GM23338 (cell line): ENCODE measurements around the gene NF1. TPM values are rescaled to one million over a fixed set of nuclear protein-coding genes. Genes with fewer than 3 reads are reported as not detected.

ENCODE experiments used
- ATAC-seq: fragments of 200-7000 bp; cut with Tn5 transposase; 3 replicates; pipeline ENCODE4 v1.9.1; 2020
- DNase-seq: peaks from one replicate; pipeline ENCODE4 v3.0.0-alpha.2; 2015; ENCODE audit warnings: low spot score
- H2AFZ ChIP-seq: fragments of 200-600 bp; sonication (generic); 2 replicates; pipeline ENCODE4 v1.8.0; 2016; ENCODE audit warnings: antibody characterized with exemption, mild to moderate bottlenecking, moderate library complexity
- H3F3A ChIP-seq: fragments of 200-600 bp; sonication (generic); replicated peaks from 2 replicates; pipeline ENCODE4 v1.8.0; 2017; ENCODE audit warnings: antibody characterized with exemption, mixed run types, low read depth
- H3K27ac ChIP-seq: fragments of 200-600 bp; sonication (generic); 2 replicates; pipeline ENCODE4 v1.6.1; 2016; ENCODE audit warnings: low read depth
- H3K27me3 ChIP-seq: fragments of 200-600 bp; sonication (generic); 2 replicates; pipeline ENCODE4 v1.8.0; 2016; ENCODE audit warnings: mild to moderate bottlenecking, mixed run types, moderate library complexity; ENCODE audit not compliant: insufficient read depth
- H3K36me3 ChIP-seq: fragments of 200-600 bp; sonication (generic); 2 replicates; pipeline ENCODE4 v1.8.0; 2016; ENCODE audit warnings: mild to moderate bottlenecking; ENCODE audit not compliant: insufficient read depth
- H3K4me1 ChIP-seq: fragments of 200-600 bp; sonication (generic); 2 replicates; pipeline ENCODE4 v1.8.0; 2016; ENCODE audit warnings: mild to moderate bottlenecking, moderate library complexity; ENCODE audit not compliant: insufficient read depth
- H3K4me2 ChIP-seq: fragments of 200-600 bp; sonication (generic); 2 replicates; pipeline ENCODE4 v1.7.1; 2017; ENCODE audit warnings: mixed run types
- H3K4me3 ChIP-seq: fragments of 200-600 bp; sonication (generic); 2 replicates; pipeline ENCODE4 v1.6.1; 2016; ENCODE audit warnings: mixed run types
- H3K79me2 ChIP-seq: fragments of 200-600 bp; sonication (generic); replicated peaks from 2 replicates; pipeline ENCODE4 v1.8.0; 2017; ENCODE audit warnings: mild to moderate bottlenecking; ENCODE audit not compliant: insufficient read depth
- H3K9me2 ChIP-seq: fragments of 200-600 bp; sonication (generic); 2 replicates; pipeline ENCODE4 v1.8.0; 2017; ENCODE audit not compliant: insufficient read depth
- H4K20me1 ChIP-seq: fragments of 200-600 bp; sonication (generic); replicated peaks from 2 replicates; pipeline ENCODE4 v1.8.0; 2017; ENCODE audit warnings: mild to moderate bottlenecking; ENCODE audit not compliant: insufficient read depth
- H3K27ac Mint-ChIP-seq: 2 replicates; pipeline ENCODE4 v1.8.0; 2020; ENCODE audit warnings: inconsistent platforms, mild to moderate bottlenecking, moderate library complexity, mixed read lengths
- H3K27me3 Mint-ChIP-seq: 3 replicates; pipeline ENCODE4 v1.8.0; 2022; ENCODE audit warnings: low read depth, mild to moderate bottlenecking, moderate library complexity, mixed read lengths, inconsistent platforms; ENCODE audit not compliant: insufficient read depth, poor library complexity
- H3K36me3 Mint-ChIP-seq: 3 replicates; pipeline ENCODE4 v1.8.0; 2021; ENCODE audit warnings: low read depth, mild to moderate bottlenecking, inconsistent platforms, moderate library complexity, mixed read lengths
- H3K4me1 Mint-ChIP-seq: 3 replicates; pipeline ENCODE4 v1.8.0; 2020; ENCODE audit warnings: mild to moderate bottlenecking, inconsistent platforms, mixed read lengths
- H3K4me3 Mint-ChIP-seq: 3 replicates; pipeline ENCODE4 v1.8.0; 2021; ENCODE audit warnings: moderate library complexity, mild to moderate bottlenecking, inconsistent platforms, mixed read lengths
- H3K9me3 Mint-ChIP-seq: 3 replicates; pipeline ENCODE4 v1.8.0; 2020; ENCODE audit warnings: moderate library complexity, mild to moderate bottlenecking, inconsistent platforms, mixed read lengths
- CREB1 ChIP-seq: fragments of 250-450 bp; sonication (Bioruptor Pico); IDR thresholded peaks from 2 replicates; pipeline ENCODE4 v1.5.0; 2020; ENCODE audit warnings: low read depth, mild to moderate bottlenecking, moderate library complexity
- EZH2 ChIP-seq: fragments of 200-600 bp; sonication (generic); IDR thresholded peaks from one replicate; pipeline ENCODE4 v1.8.0; 2017; ENCODE audit warnings: antibody characterized with exemption, mild to moderate bottlenecking, low read depth; ENCODE audit not compliant: unreplicated experiment
- EZH2phosphoT487 ChIP-seq: fragments of 200-600 bp; sonication (generic); IDR thresholded peaks from one replicate; pipeline ENCODE4 v1.8.1; 2018; ENCODE audit warnings: antibody characterized with exemption; ENCODE audit not compliant: unreplicated experiment
- JUNB ChIP-seq: IDR thresholded peaks from one replicate; pipeline ENCODE4 v1.6.1; 2016; ENCODE audit warnings: antibody characterized with exemption; ENCODE audit not compliant: unreplicated experiment
- NANOG ChIP-seq: IDR thresholded peaks from 2 replicates; pipeline ENCODE4 v1.6.1; 2016; ENCODE audit warnings: antibody characterized with exemption, borderline replicate concordance
- POLR2AphosphoS5 ChIP-seq: IDR thresholded peaks from 2 replicates; pipeline ENCODE4 v1.6.1; 2016; ENCODE audit warnings: antibody characterized with exemption, low read depth
- STAT1 ChIP-seq: IDR thresholded peaks from one replicate; pipeline ENCODE4 v1.6.1; 2016; ENCODE audit warnings: antibody characterized with exemption; ENCODE audit not compliant: unreplicated experiment
- ZNF114 ChIP-seq: fragments of 250-450 bp; sonication (Bioruptor Pico); IDR thresholded peaks from 2 replicates; pipeline ENCODE4 v1.5.0; 2020; ENCODE audit warnings: mild to moderate bottlenecking, moderate library complexity
- ZNF331 ChIP-seq: fragments of 250-450 bp; sonication (Bioruptor Pico); IDR thresholded peaks from 2 replicates; pipeline ENCODE4 v1.5.0; 2020; ENCODE audit warnings: low read depth, mild to moderate bottlenecking, moderate library complexity
- polyA plus RNA-seq: library from polyadenylated mRNA; unstranded; fragments of >200 nt; fragmentation: Nextera tagmentation; extraction: Ambion mirVana; gene quantifications from 2 replicates; pipeline ENCODE4 v1.2.1, GENCODE V29; 2016
- total RNA-seq: library from RNA; depleted of rRNA; stranded (reverse); fragments of >200 nt; shearing (Covaris generic); gene quantifications from 2 replicates; pipeline ENCODE4 v1.2.3, GENCODE V29; 2014
- TF ChIP-seq, protein P1 (sequence below): IDR thresholded peaks from one replicate; pipeline ENCODE4 v1.6.1; 2018; ENCODE audit warnings: antibody characterized with exemption; ENCODE audit not compliant: unreplicated experiment
- TF ChIP-seq, protein P2 (sequence below): IDR thresholded peaks from 2 replicates; pipeline ENCODE4 v1.6.1; 2016; ENCODE audit warnings: antibody characterized with exemption
- TF ChIP-seq, protein P3 (sequence below): fragments of 250-450 bp; sonication (Bioruptor Pico); IDR thresholded peaks from 2 replicates; pipeline ENCODE4 v1.5.0; 2020; ENCODE audit warnings: mild to moderate bottlenecking, moderate library complexity
- TF ChIP-seq, protein P4 (sequence below), 2 experiments: fragments of 200-600 bp in 1 of 2; sonication (generic) in 1 of 2; conservative IDR thresholded peaks; 2 replicates each; pipeline versions ENCODE4 v1.5.1 to v1.6.1; 2016 to 2017; ENCODE audit warnings: antibody characterized with exemption in 2 of 2, low read depth in 2 of 2, mild to moderate bottlenecking in 2 of 2, moderate library complexity in 1 of 2

The NF1 gene
- total and polyA plus RNA-seq, 2 experiments from 2014 or later, result 16.3 to 49.7 TPM

DNA sequence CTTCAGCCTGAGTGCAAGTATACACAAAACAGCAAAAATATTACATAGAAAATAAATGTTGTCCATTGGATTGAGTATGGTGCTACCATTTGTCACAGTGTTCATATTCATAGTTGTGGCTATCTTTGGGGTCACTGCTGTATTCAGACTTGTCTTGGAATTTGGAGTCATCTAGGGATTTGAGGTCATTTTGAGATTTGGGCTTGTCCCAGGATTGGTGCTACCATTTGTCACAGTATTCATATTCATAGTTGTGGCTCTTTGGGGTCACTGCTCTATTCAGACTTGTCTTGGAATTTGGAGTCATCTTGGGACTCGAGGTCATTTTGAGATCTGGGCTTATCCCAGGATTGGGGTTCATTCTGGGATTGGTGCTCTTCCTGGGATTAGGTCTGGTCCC, 177.5 kb downstream of the NF1 start:
- H3K27me3 ChIP-seq, result no peaks in the 10 kb centered on the region
- Mint-ChIP-seq H3K27me3 (peaks cover 2% of the 10 kb centered on the region), H3K4me3 (no peak overlapping the region), H3K4me1 (peaks cover 9% of the 10 kb centered on the region; the same call in 2 of the 3 replicates), H3K36me3 (peaks cover 13% of the 10 kb centered on the region; the same call in 2 of the 3 replicates), H3K27ac (no peak overlapping the region), H3K9me3 (no peaks in the 10 kb centered on the region)
- no peak overlapping the region for H3K27ac ChIP-seq
- H3K9me2 ChIP-seq, result no peaks in the 10 kb centered on the region
- H3K36me3 ChIP-seq, result no peaks in the 10 kb centered on the region
- ATAC-seq (no peak), DNase-seq (no peak)
- no peak for TF ChIP-seq STAT1
- no peak for TF ChIP-seq EZH2phosphoT487
- TF ChIP-seq JUNB, result no peak
- TF ChIP-seq ZNF114 (CRISPR knock-in tag), result no peak
- no peak for TF ChIP-seq NANOG
- TF ChIP-seq ZNF331 (CRISPR knock-in tag), result no peak
- no peak for TF ChIP-seq POLR2AphosphoS5
- TF ChIP-seq, protein P1, sequence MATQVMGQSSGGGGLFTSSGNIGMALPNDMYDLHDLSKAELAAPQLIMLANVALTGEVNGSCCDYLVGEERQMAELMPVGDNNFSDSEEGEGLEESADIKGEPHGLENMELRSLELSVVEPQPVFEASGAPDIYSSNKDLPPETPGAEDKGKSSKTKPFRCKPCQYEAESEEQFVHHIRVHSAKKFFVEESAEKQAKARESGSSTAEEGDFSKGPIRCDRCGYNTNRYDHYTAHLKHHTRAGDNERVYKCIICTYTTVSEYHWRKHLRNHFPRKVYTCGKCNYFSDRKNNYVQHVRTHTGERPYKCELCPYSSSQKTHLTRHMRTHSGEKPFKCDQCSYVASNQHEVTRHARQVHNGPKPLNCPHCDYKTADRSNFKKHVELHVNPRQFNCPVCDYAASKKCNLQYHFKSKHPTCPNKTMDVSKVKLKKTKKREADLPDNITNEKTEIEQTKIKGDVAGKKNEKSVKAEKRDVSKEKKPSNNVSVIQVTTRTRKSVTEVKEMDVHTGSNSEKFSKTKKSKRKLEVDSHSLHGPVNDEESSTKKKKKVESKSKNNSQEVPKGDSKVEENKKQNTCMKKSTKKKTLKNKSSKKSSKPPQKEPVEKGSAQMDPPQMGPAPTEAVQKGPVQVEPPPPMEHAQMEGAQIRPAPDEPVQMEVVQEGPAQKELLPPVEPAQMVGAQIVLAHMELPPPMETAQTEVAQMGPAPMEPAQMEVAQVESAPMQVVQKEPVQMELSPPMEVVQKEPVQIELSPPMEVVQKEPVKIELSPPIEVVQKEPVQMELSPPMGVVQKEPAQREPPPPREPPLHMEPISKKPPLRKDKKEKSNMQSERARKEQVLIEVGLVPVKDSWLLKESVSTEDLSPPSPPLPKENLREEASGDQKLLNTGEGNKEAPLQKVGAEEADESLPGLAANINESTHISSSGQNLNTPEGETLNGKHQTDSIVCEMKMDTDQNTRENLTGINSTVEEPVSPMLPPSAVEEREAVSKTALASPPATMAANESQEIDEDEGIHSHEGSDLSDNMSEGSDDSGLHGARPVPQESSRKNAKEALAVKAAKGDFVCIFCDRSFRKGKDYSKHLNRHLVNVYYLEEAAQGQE, result no peak
- TF ChIP-seq EZH2, result no peak
- TF ChIP-seq, protein P2, sequence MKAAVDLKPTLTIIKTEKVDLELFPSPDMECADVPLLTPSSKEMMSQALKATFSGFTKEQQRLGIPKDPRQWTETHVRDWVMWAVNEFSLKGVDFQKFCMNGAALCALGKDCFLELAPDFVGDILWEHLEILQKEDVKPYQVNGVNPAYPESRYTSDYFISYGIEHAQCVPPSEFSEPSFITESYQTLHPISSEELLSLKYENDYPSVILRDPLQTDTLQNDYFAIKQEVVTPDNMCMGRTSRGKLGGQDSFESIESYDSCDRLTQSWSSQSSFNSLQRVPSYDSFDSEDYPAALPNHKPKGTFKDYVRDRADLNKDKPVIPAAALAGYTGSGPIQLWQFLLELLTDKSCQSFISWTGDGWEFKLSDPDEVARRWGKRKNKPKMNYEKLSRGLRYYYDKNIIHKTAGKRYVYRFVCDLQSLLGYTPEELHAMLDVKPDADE, result no peak
- TF ChIP-seq CREB1 (CRISPR knock-in tag), result no peak
- TF ChIP-seq, protein P3, sequence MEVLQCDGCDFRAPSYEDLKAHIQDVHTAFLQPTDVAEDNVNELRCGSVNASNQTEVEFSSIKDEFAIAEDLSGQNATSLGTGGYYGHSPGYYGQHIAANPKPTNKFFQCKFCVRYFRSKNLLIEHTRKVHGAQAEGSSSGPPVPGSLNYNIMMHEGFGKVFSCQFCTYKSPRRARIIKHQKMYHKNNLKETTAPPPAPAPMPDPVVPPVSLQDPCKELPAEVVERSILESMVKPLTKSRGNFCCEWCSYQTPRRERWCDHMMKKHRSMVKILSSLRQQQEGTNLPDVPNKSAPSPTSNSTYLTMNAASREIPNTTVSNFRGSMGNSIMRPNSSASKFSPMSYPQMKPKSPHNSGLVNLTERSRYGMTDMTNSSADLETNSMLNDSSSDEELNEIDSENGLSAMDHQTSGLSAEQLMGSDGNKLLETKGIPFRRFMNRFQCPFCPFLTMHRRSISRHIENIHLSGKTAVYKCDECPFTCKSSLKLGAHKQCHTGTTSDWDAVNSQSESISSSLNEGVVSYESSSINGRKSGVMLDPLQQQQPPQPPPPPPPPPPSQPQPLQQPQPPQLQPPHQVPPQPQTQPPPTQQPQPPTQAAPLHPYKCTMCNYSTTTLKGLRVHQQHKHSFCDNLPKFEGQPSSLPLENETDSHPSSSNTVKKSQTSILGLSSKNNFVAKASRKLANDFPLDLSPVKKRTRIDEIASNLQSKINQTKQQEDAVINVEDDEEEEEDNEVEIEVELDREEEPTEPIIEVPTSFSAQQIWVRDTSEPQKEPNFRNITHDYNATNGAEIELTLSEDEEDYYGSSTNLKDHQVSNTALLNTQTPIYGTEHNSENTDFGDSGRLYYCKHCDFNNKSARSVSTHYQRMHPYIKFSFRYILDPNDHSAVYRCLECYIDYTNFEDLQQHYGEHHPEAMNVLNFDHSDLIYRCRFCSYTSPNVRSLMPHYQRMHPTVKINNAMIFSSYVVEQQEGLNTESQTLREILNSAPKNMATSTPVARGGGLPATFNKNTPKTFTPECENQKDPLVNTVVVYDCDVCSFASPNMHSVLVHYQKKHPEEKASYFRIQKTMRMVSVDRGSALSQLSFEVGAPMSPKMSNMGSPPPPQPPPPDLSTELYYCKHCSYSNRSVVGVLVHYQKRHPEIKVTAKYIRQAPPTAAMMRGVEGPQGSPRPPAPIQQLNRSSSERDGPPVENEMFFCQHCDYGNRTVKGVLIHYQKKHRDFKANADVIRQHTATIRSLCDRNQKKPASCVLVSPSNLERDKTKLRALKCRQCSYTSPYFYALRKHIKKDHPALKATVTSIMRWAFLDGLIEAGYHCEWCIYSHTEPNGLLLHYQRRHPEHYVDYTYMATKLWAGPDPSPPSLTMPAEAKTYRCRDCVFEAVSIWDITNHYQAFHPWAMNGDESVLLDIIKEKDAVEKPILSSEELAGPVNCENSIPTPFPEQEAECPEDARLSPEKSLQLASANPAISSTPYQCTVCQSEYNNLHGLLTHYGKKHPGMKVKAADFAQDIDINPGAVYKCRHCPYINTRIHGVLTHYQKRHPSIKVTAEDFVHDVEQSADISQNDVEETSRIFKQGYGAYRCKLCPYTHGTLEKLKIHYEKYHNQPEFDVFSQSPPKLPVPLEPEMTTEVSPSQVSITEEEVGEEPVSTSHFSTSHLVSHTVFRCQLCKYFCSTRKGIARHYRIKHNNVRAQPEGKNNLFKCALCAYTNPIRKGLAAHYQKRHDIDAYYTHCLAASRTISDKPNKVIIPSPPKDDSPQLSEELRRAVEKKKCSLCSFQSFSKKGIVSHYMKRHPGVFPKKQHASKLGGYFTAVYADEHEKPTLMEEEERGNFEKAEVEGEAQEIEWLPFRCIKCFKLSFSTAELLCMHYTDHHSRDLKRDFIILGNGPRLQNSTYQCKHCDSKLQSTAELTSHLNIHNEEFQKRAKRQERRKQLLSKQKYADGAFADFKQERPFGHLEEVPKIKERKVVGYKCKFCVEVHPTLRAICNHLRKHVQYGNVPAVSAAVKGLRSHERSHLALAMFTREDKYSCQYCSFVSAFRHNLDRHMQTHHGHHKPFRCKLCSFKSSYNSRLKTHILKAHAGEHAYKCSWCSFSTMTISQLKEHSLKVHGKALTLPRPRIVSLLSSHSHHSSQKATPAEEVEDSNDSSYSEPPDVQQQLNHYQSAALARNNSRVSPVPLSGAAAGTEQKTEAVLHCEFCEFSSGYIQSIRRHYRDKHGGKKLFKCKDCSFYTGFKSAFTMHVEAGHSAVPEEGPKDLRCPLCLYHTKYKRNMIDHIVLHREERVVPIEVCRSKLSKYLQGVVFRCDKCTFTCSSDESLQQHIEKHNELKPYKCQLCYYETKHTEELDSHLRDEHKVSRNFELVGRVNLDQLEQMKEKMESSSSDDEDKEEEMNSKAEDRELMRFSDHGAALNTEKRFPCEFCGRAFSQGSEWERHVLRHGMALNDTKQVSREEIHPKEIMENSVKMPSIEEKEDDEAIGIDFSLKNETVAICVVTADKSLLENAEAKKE (CRISPR knock-in tag), result no peak
- TF ChIP-seq, protein P4, sequence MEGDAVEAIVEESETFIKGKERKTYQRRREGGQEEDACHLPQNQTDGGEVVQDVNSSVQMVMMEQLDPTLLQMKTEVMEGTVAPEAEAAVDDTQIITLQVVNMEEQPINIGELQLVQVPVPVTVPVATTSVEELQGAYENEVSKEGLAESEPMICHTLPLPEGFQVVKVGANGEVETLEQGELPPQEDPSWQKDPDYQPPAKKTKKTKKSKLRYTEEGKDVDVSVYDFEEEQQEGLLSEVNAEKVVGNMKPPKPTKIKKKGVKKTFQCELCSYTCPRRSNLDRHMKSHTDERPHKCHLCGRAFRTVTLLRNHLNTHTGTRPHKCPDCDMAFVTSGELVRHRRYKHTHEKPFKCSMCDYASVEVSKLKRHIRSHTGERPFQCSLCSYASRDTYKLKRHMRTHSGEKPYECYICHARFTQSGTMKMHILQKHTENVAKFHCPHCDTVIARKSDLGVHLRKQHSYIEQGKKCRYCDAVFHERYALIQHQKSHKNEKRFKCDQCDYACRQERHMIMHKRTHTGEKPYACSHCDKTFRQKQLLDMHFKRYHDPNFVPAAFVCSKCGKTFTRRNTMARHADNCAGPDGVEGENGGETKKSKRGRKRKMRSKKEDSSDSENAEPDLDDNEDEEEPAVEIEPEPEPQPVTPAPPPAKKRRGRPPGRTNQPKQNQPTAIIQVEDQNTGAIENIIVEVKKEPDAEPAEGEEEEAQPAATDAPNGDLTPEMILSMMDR (conservative IDR thresholded peaks at IDR 0.05; ENCODE audit: low read depth in 2 of 2), result no peak
- H3K4me2 ChIP-seq, result no peak overlapping the region
- H3F3A ChIP-seq, result no peaks in the 10 kb centered on the region
- no peak overlapping the region for H3K4me3 ChIP-seq
- 0 out of 2 replicates have a peak, but pooled peaks cover 4% of the 10 kb centered on the region for H3K4me1 ChIP-seq
- H4K20me1 ChIP-seq, result no peaks in the 10 kb centered on the region
- H2AFZ ChIP-seq, result no peak overlapping the region
- no peaks in the 10 kb centered on the region for H3K79me2 ChIP-seq
